Endometrium (tissue), 2 donors: Measurements from ENCODE around the gene CDH5.
"Not testable (repeated sequence)": the region's sequence is repeated elsewhere in the genome, so short reads cannot be mapped to it uniquely, and the experiment has no call there.

Source experiments
- FAIRE-seq: peaks from 2 replicates; lab custom pipeline; 2012; peaks lifted over from hg19 to GRCh38; lab: Jason Lieb, UNC
- donor health status: control.
- donor health status: control.

The CDH5 gene

DNA sequence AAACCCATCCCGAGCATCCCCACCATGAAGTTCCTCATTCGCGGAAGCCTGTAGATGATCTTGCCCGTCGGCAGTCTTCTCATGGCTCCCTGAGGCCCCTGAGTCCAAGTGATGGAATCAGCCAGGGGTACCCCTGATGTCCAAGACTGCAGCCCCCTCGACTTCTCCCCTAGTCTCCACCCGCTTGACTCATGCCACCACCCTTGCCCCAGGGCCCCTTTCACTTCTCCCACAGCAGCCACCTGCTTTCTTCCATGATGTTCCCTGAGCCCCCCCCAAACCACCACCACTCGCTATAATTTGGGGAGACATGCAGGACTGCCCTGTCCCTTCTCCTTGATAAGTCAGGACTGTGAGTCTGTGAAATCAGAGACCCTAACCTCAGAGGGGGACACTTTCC is 72.0 kb downstream of the CDH5 start:
- no peak for FAIRE-seq

- FAIRE-seq = no peak
Observed at GRCh38 chr16:66439051-66439730, 72.7 kb downstream of the CDH5 start.

DNA sequence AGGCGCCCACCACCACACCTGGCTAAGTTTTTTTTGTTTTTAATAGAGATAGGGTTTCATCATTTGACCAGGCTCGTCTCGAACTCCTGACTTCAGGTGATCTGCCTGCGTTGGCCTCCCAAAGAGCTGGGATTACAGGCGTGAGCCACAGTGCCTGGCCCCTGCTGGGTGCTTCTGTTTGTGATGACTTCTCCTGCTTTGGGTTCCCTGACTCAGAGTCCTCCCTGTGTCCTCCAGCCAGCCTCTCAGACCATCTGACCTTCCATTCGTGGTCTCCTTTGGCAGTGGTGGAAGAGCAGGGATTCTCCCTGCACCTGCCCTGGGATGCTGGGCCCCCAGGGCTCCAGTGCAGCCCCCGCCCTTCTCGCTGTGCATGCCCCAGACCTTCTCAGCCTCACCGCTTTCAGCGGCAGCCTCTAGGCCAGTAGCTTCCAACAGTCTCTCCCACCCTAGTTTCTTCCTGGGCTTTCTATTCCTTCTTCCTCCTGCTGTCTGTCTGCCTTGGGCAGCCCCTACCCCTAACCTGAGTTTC is 73.8 kb downstream of the CDH5 start:
- FAIRE-seq = no peak

- no peak for FAIRE-seq
Observed at GRCh38 chr16:66440970-66441369, 74.5 kb downstream of the CDH5 start.

- FAIRE-seq = no peak
Observed at GRCh38 chr16:66441586-66442375, 75.3 kb downstream of the CDH5 start.

GRCh38 chr16:66442502-66443268 is 76.2 kb downstream of the CDH5 start:
- no peak for FAIRE-seq

DNA sequence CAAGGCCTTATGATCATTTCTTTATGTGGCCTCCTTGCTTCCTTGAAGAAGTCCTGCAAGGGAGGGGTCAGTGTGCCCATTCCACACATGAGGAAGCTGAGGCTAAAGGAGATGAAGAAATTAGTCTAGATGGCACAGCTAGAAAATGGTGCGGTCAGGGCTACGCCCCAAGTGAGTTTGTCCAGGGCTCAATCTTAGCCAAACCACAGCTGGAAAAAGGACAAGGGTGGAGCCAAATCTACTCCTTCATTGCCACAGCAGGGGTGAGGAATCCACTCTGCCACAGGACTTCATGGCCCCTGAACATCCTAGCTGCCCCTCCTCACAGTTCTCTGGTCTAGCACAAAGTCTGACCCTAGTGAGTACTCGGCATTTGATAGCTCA is 76.8 kb downstream of the CDH5 start:
- FAIRE-seq = no peak

GRCh38 chr16:66444049-66444481 is 77.6 kb downstream of the CDH5 start:
- no peak for FAIRE-seq

- FAIRE-seq = no peak
Observed at GRCh38 chr16:66446737-66447136, 80.2 kb downstream of the CDH5 start.

GRCh38 chr16:66447491-66447890 is 81.0 kb downstream of the CDH5 start:
- no peak for FAIRE-seq

DNA sequence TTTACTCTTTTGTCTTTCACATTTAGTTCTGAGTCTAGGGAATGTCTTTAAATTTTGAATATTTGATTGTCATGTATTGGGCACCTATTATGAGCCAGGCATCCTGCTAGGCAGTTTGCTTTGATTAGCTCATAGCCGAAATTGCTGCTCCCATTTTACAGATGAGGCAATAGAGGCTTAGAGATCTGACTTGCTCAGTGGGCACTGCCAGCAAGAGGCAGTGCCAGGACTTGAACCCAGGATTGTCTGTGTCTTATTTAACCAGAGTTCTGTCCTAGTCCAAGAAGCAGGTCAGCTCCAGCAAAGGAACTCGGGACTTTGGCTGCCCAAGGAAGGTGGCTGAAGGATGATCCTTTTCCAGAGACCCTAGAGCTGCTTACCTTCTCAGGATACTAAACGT is 85.1 kb downstream of the CDH5 start:
- FAIRE-seq = no peak

DNA sequence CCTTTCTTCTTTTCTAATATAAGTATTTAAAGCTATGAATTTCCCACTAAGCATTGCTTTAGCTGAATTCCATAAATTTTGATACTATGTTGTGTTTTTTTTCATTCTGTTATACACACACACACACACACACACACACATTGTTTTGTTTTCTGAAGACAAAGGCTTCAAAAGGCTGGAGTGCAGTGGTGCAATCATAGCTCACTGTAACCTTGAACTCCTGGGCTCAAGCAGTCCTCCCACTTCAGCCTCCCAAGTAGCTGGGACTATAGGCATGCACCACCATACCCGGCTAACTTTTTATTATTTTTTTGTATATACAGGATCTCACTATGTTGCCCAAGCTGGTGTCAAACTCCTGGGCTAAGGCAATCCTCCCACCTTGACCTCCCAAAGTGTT is 86.7 kb downstream of the CDH5 start:
- not testable (repeated sequence) for FAIRE-seq
